H1 (cell line): ENCODE results near the gene TMUB2. TPM values are rescaled to one million over a fixed set of nuclear protein-coding genes. Genes with fewer than 3 reads are reported as not detected.

ENCODE experiments used
- CTCF ChIA-PET: fragments of 300-600 bp; sonication (Branson Sonifier 250); formaldehyde crosslinking; loops from one replicate; lab custom pipeline; 2021; ENCODE audit not compliant: partially characterized antibody; lab: Charles Lee
- POLR2A ChIA-PET: fragments of 300-600 bp; sonication (Branson Sonifier 250); formaldehyde crosslinking; loops from one replicate; lab custom pipeline; 2021; ENCODE audit warnings: inconsistent platforms; ENCODE audit not compliant: partially characterized antibody; lab: Charles Lee
- DNase-seq, 2 experiments: peaks; one replicate each; pipeline versions ENCODE4 v3.0.0 to v3.0.0-alpha.2; 2010 to 2022; ENCODE audit warnings: low spot score in 2 of 2, low read depth in 1 of 2, mixed read lengths in 1 of 2
- FAIRE-seq: peaks from 2 replicates; lab custom pipeline; 2011; peaks lifted over from hg19 to GRCh38; lab: Jason Lieb, UNC
- H2AFZ ChIP-seq: 2 replicates; pipeline ENCODE4 v1.8.1; 2012; ENCODE audit warnings: low read length, inconsistent platforms
- H2AK5ac ChIP-seq: 2 replicates; pipeline ENCODE4 v1.6.1; 2013; ENCODE audit warnings: low read depth, low read length
- H2BK120ac ChIP-seq: replicated peaks from 2 replicates; pipeline ENCODE3; 2013; ENCODE audit warnings: low read depth, low read length, inconsistent platforms
- H2BK12ac ChIP-seq: 2 replicates; pipeline ENCODE4 v1.6.1; 2013; ENCODE audit warnings: low read depth, low read length
- H2BK15ac ChIP-seq: 2 replicates; pipeline ENCODE4 v1.6.1; 2013; ENCODE audit warnings: low read length
- H2BK20ac ChIP-seq: 2 replicates; pipeline ENCODE4 v1.6.1; 2013; ENCODE audit warnings: low read length
- H2BK5ac ChIP-seq: 2 replicates; pipeline ENCODE4 v1.6.1; 2013; ENCODE audit warnings: low read depth, low read length
- H3K14ac ChIP-seq: 2 replicates; pipeline ENCODE4 v1.6.1; 2013; ENCODE audit warnings: inconsistent platforms; ENCODE audit not compliant: insufficient read length
- H3K18ac ChIP-seq: 2 replicates; pipeline ENCODE4 v1.6.1; 2013; ENCODE audit warnings: low read length; ENCODE audit errors: extremely low read depth
- H3K23ac ChIP-seq: 2 replicates; pipeline ENCODE4 v1.6.1; 2013; ENCODE audit warnings: inconsistent platforms; ENCODE audit not compliant: insufficient read length
- H3K23me2 ChIP-seq: 2 replicates; pipeline ENCODE4 v1.6.1; 2013; ENCODE audit warnings: low read depth, low read length
- H3K27ac ChIP-seq: 2 replicates; pipeline ENCODE4 v1.6.1; 2011; ENCODE audit warnings: low read depth, low read length, inconsistent platforms
- H3K27me3 ChIP-seq, 4 experiments: replicated peaks in 1 of 4; 1 replicate in 1 of 4; 2 replicates in 3 of 4; pipeline versions ENCODE4 v1.6.1 to v1.8.1; 2011 to 2013; ENCODE audit warnings: low read length in 3 of 4, mild to moderate bottlenecking in 3 of 4, inconsistent platforms in 2 of 4, mixed read lengths in 2 of 4, moderate library complexity in 1 of 4; ENCODE audit not compliant: control insufficient read depth in 3 of 4, insufficient read depth in 3 of 4; ENCODE audit errors: extremely low read depth in 1 of 4
- H3K36me3 ChIP-seq, 4 experiments: 2 replicates each; pipeline versions ENCODE4 v1.6.1 to v1.8.1; 2011 to 2013; ENCODE audit warnings: mild to moderate bottlenecking in 4 of 4, low read length in 3 of 4, moderate library complexity in 2 of 4, control low read depth in 1 of 4, inconsistent platforms in 1 of 4; ENCODE audit not compliant: insufficient read depth in 4 of 4, control insufficient read depth in 2 of 4
- H3K4ac ChIP-seq: replicated peaks from 2 replicates; pipeline ENCODE3; 2013; ENCODE audit warnings: low read length, low read depth, mixed read lengths, inconsistent platforms; ENCODE audit not compliant: insufficient read length
- H3K4me1 ChIP-seq, 4 experiments: replicated peaks in 1 of 4; 1 replicate in 1 of 4; 2 replicates in 3 of 4; pipeline versions ENCODE4 v1.6.1 to v1.8.1; 2011 to 2013; ENCODE audit warnings: low read length in 3 of 4, inconsistent platforms in 2 of 4, mixed read lengths in 1 of 4; ENCODE audit not compliant: insufficient read depth in 4 of 4, control insufficient read depth in 3 of 4
- H3K4me2 ChIP-seq, 2 experiments: 2 replicates each; pipeline versions ENCODE4 v1.6.1 to v1.8.1; 2011 to 2013; ENCODE audit warnings: low read depth in 2 of 2, low read length in 2 of 2, control low read depth in 1 of 2, inconsistent platforms in 1 of 2, mild to moderate bottlenecking in 1 of 2; ENCODE audit not compliant: insufficient read depth in 1 of 2
- H3K4me3 ChIP-seq, 4 experiments: fragments of 200-600, 300-600 bp in 1 of 4; sonication (generic), shearing (Covaris generic), sonication (Bioruptor Twin) in 1 of 4; 2 replicates each; pipeline versions ENCODE4 v1.5.1 to v1.8.1; 2011 to 2016; ENCODE audit warnings: low read length in 4 of 4, low read depth in 3 of 4, control low read depth in 2 of 4, inconsistent platforms in 2 of 4, mild to moderate bottlenecking in 2 of 4, mixed read lengths in 1 of 4, moderate library complexity in 1 of 4; ENCODE audit not compliant: insufficient read depth in 2 of 4; ENCODE audit errors: extremely low read depth in 1 of 4
- H3K56ac ChIP-seq: replicated peaks from 2 replicates; pipeline ENCODE3; 2013; ENCODE audit warnings: low read depth, mild to moderate bottlenecking, mixed read lengths, low read length, inconsistent platforms; ENCODE audit not compliant: insufficient read length
- H3K79me1 ChIP-seq: 2 replicates; pipeline ENCODE4 v1.6.1; 2013; ENCODE audit warnings: low read depth, low read length, control low read depth
- H3K79me2 ChIP-seq, 2 experiments: 2 replicates each; pipeline versions ENCODE4 v1.6.1 to v1.8.1; 2012 to 2013; ENCODE audit warnings: low read length in 2 of 2, mild to moderate bottlenecking in 2 of 2, inconsistent platforms in 1 of 2; ENCODE audit not compliant: insufficient read depth in 2 of 2, control insufficient read depth in 1 of 2
- H3K9ac ChIP-seq, 4 experiments: replicated peaks in 1 of 4; 1 replicate in 1 of 4; 2 replicates in 3 of 4; pipeline versions ENCODE4 v1.6.1 to v1.8.1; 2011 to 2013; ENCODE audit warnings: low read depth in 3 of 4, low read length in 3 of 4, control low read depth in 2 of 4, mild to moderate bottlenecking in 2 of 4, moderate library complexity in 2 of 4, inconsistent platforms in 1 of 4; ENCODE audit errors: extremely low read depth in 1 of 4
- H3K9me3 ChIP-seq, 2 experiments: 2 replicates each; pipeline versions ENCODE4 v1.6.1 to v1.8.1; 2012 to 2013; ENCODE audit warnings: mild to moderate bottlenecking in 2 of 2, moderate library complexity in 2 of 2, control low read depth in 1 of 2, inconsistent platforms in 1 of 2, low read depth in 1 of 2, low read length in 1 of 2, mixed read lengths in 1 of 2; ENCODE audit not compliant: insufficient read depth in 2 of 2
- H4K20me1 ChIP-seq, 2 experiments: replicated peaks in 1 of 2; 2 replicates each; pipeline versions ENCODE3 to v1.8.1; 2011 to 2013; ENCODE audit warnings: inconsistent platforms in 2 of 2, low read length in 2 of 2, mild to moderate bottlenecking in 1 of 2; ENCODE audit not compliant: insufficient read depth in 2 of 2, control insufficient read depth in 1 of 2
- H4K5ac ChIP-seq: 2 replicates; pipeline ENCODE4 v1.6.1; 2013; ENCODE audit warnings: low read length, low read depth, mixed read lengths, inconsistent platforms; ENCODE audit not compliant: insufficient read length
- H4K8ac ChIP-seq: 2 replicates; pipeline ENCODE4 v1.8.0; 2013; ENCODE audit warnings: mild to moderate bottlenecking, moderate library complexity, low read length, inconsistent platforms; ENCODE audit not compliant: insufficient read depth; ENCODE audit errors: extremely low read depth
- H4K91ac ChIP-seq: replicated peaks from 2 replicates; pipeline ENCODE3; 2013; ENCODE audit warnings: low read length, mixed read lengths, inconsistent platforms; ENCODE audit not compliant: insufficient read length
- EP300 ChIP-seq, 2 experiments: IDR thresholded peaks; 1 replicate in 1 of 2; 2 replicates in 1 of 2; pipeline ENCODE4 v1.6.1; 2011 to 2012; ENCODE audit warnings: low read depth in 2 of 2, low read length in 2 of 2, mild to moderate bottlenecking in 2 of 2, borderline replicate concordance in 1 of 2, inconsistent platforms in 1 of 2, moderate library complexity in 1 of 2
- EZH2 ChIP-seq: fragments of 200-600 bp; sonication (generic); IDR thresholded peaks from 2 replicates; pipeline ENCODE4 v1.7.1; 2012; ENCODE audit warnings: low read depth, mild to moderate bottlenecking, moderate library complexity, low read length, inconsistent platforms; ENCODE audit not compliant: severe bottlenecking
- RAD21 ChIP-seq, 2 experiments: IDR thresholded peaks in 1 of 2; conservative IDR thresholded peaks in 1 of 2; 2 replicates each; pipeline ENCODE4 v1.6.1; 2011; ENCODE audit warnings: low read depth in 2 of 2, low read length in 2 of 2, improper control_type of control experiment in 1 of 2, inconsistent platforms in 1 of 2, mild to moderate bottlenecking in 1 of 2, moderate library complexity in 1 of 2
- RFX5 ChIP-seq: IDR thresholded peaks from 2 replicates; pipeline ENCODE4 v1.6.1; 2011; ENCODE audit warnings: low read depth, low read length, improper control_type of control experiment, borderline replicate concordance
- RXRA ChIP-seq: IDR thresholded peaks from 2 replicates; pipeline ENCODE4 v1.6.1; 2011; ENCODE audit warnings: low read depth, mild to moderate bottlenecking, low read length, moderate library complexity; ENCODE audit not compliant: insufficient read depth
- SIN3A ChIP-seq, 2 experiments: IDR thresholded peaks in 1 of 2; conservative IDR thresholded peaks in 1 of 2; 2 replicates each; pipeline ENCODE4 v1.6.1; 2011 to 2012; ENCODE audit warnings: low read length in 2 of 2, improper control_type of control experiment in 1 of 2, low read depth in 1 of 2, mild to moderate bottlenecking in 1 of 2
- YY1 ChIP-seq: IDR thresholded peaks from 2 replicates; pipeline ENCODE4 v1.6.1; 2011; ENCODE audit warnings: low read depth, mild to moderate bottlenecking, low read length
- WGBS, 2 experiments: shearing (Covaris generic) in 1 of 2; methylation state at CpG; one replicate each; pipeline versions ENCODE4 v1.1.6 to v1.1.7; 2013 to 2015; ENCODE audit warnings: low lambda C conversion rate in 2 of 2, mixed read lengths in 2 of 2, inconsistent platforms in 1 of 2, low coverage in 1 of 2, missing lambda C conversion rate in 1 of 2; ENCODE audit not compliant: insufficient replicate concordance in 2 of 2, insufficient coverage in 1 of 2, insufficient read length in 1 of 2; ENCODE audit errors: extremely low coverage in 1 of 2, missing lambda C conversion rate in 1 of 2; 5-methylcytosine and 5-hydroxymethylcytosine counted together
- polyA plus RNA-seq, 7 experiments: library from polyadenylated mRNA; depleted of rRNA in 3 of 7; stranded (reverse) in 5 of 7; unstranded in 2 of 7; fragments of >200 nt in 5 of 7; fragments of 200-250 nt in 2 of 7; gene quantifications; 1 replicate in 5 of 7; 2 replicates in 1 of 7; 4 replicates in 1 of 7; pipeline versions ENCODE4 v1.2.1 to v1.2.3, GENCODE V29; 2011 to 2013; ENCODE audit warnings: missing spikeins in 2 of 7, mixed read lengths in 2 of 7
- total RNA-seq: library from RNA; stranded (reverse); fragmentation: NEBNext Ultra II Directional; extraction: Animal tissue kit (Norgen Biotek cat#: 25700); gene quantifications from 2 replicates; pipeline ENCODE4 v1.2.1, GENCODE V29; 2021

Gene TMUB2
- total and polyA plus RNA-seq, 2 of the 8 experiments (the other 6 are each of a cell fraction or from before 2014, with no cell fraction given), result 18.5 to 30.5 TPM

GRCh38 chr17:44207319-44207718 is 20.5 kb downstream of the TMUB2 start:
- Histone ChIP-seq H4K91ac (no peak overlapping the region), H2BK5ac (no peak overlapping the region), H3K9me3 (no peaks in the 10 kb centered on the region), H3K27me3 (no peaks in the 10 kb centered on the region), H4K20me1 (peaks cover 0 to 5% of the 10 kb centered on the region in 2 experiments), H3K4ac (no peak overlapping the region), H4K8ac (no peak overlapping the region), H3K23me2 (no peaks in the 10 kb centered on the region), H4K5ac (no peak overlapping the region), H3K9ac (no peak overlapping the region), H2BK20ac (no peak overlapping the region), H3K27ac (no peak overlapping the region), H3K4me3 (no peak overlapping the region), H3K18ac (no peak overlapping the region), H3K36me3 (peaks cover 24 to 48% (median 33%) of the 10 kb centered on the region in 4 experiments), H3K4me2 (no peak overlapping the region), H2BK15ac (no peak overlapping the region), H3K79me1 (no peaks in the 10 kb centered on the region; the same call in 1 of the 2 replicates), H3K79me2 (no peaks in the 10 kb centered on the region), H3K23ac (no peak overlapping the region), H2AK5ac (no peak overlapping the region), H3K56ac (no peak overlapping the region), H3K4me1 (peaks cover 3 to 16% (median 5%) of the 10 kb centered on the region in 4 experiments; a peak in 6 of 7 replicates), H2AFZ (no peak overlapping the region), H2BK12ac (no peak overlapping the region), H3K14ac (no peak overlapping the region), H2BK120ac (no peak overlapping the region)
- ChIA-PET POLR2A (interaction anchor here (1.4 to 10.4 kb wide), 8 partner anchors 9 to 144 kb away, joined by 3 to 135 read pairs (median 6); partner anchors contain the start of gene SLC25A39), CTCF (interaction anchor here (0.8 to 12.7 kb wide), 6 partner anchors 14 to 143 kb away, joined by 3 to 158 read pairs (median 4); partner anchors contain the start of genes ASB16 and GRN)
- TF ChIP-seq RFX5 (no peak), RAD21 (IDR thresholded peaks at IDR 0.05 in 1 of 2, conservative IDR thresholded peaks at IDR 0.05 in 1 of 2; ENCODE audit: low read depth in 2 of 2, low read length in 2 of 2) (no peak), YY1 (no peak), SIN3A (conservative IDR thresholded peaks at IDR 0.05 in 1 of 2, IDR thresholded peaks at IDR 0.05 in 1 of 2; ENCODE audit: low read depth in 1 of 2, low read length in 2 of 2) (no peak), RXRA (no peak), EP300 (IDR thresholded peaks at IDR 0.05; ENCODE audit: borderline replicate concordance in 1 of 2, low read depth in 2 of 2, low read length in 2 of 2) (no peak), EZH2 (no peak)
- FAIRE-seq, result no peak
- DNase-seq, result no peak
- 92 to 100% methylated on average over 3 to 17 of the region's 17 CpGs for WGBS, 2 experiments
